ENCODE measurements around the gene ASAH2.

- TF ChIP-seq YY1 (IDR thresholded peaks at IDR 0.05; ENCODE audit: insufficient read depth, insufficient read length): no peak
- no peak for TF ChIP-seq ZNF274 (IDR thresholded peaks at IDR 0.05; ENCODE audit: low read depth, low read length)
- no peak for TF ChIP-seq SUZ12 (IDR thresholded peaks at IDR 0.05; ENCODE audit: extremely low read depth, insufficient read depth, insufficient read length)
Measured at GRCh38 chr10:50286996-50287803, 35.9 kb upstream of the ASAH2 start.

Measured in NT2/D1 (cell line).